ENCODE data around the gene DNPH1. TPM values are rescaled to one million over a fixed set of nuclear protein-coding genes. Genes with fewer than 3 reads are reported as not detected.

The DNPH1 gene
- total and polyA plus RNA-seq, 10 of the 15 experiments (the other 5 are each of a cell fraction or from before 2014, with no cell fraction given), result 7.0 to 136 (median 67.7) TPM

GRCh38 chr6:43271103-43271815, 42.0 kb upstream of the DNPH1 start (continued):
- TF ChIP-seq USF1 (IDR thresholded peaks at IDR 0.05; ENCODE audit: borderline replicate concordance, extremely low read length, insufficient read depth, low read depth, low read length), result peak; percentile 35
- no peak for TF ChIP-seq IKZF1 (conservative IDR thresholded peaks at IDR 0.05)
- 0 out of 2 replicates have a peak, but pooled peaks have one; percentile 36 for TF ChIP-seq SMARCA5 (IDR thresholded peaks at IDR 0.05)
- TF ChIP-seq ATF7 (IDR thresholded peaks at IDR 0.05; ENCODE audit: low read depth), result no peak
- no peak for TF ChIP-seq LARP7 (IDR thresholded peaks at IDR 0.05)
- no peak for TF ChIP-seq BCLAF1 (IDR thresholded peaks at IDR 0.05)
- no peak for TF ChIP-seq IRF4 (IDR thresholded peaks at IDR 0.05; ENCODE audit: low read depth, low read length)
- peak; percentile 84 for TF ChIP-seq MEF2B (IDR thresholded peaks at IDR 0.05; ENCODE audit: partially characterized antibody, poor library complexity, severe bottlenecking)
- 0 out of 2 replicates have a peak, but pooled peaks have one; percentile 21 for TF ChIP-seq MAX (IDR thresholded peaks at IDR 0.05; ENCODE audit: low read depth, low read length)
- TF ChIP-seq ZNF687 (IDR thresholded peaks at IDR 0.05), result peak; percentile 44; the same call in 1 of the 2 replicates
- no peak for TF ChIP-seq SMC3 (IDR thresholded peaks at IDR 0.05; ENCODE audit: borderline replicate concordance, low read length)
- no peak for TF ChIP-seq NR2C1 (IDR thresholded peaks at IDR 0.05)
- TF ChIP-seq MYC (IDR thresholded peaks at IDR 0.05; ENCODE audit: insufficient read depth, insufficient read length, insufficient replicate concordance, low read length, severe bottlenecking), result no peak
- no peak for TF ChIP-seq ATF2 (IDR thresholded peaks at IDR 0.05; ENCODE audit: low read length)
- TF ChIP-seq BHLHE40 (IDR thresholded peaks at IDR 0.05; ENCODE audit: borderline replicate concordance in 1 of 2, low read depth in 2 of 2, low read length in 1 of 2), result peak; percentile 95 to 96
- TF ChIP-seq RELB (IDR thresholded peaks at IDR 0.05; ENCODE audit: low read depth), result peak; percentile 9; the same call in 1 of the 2 replicates
- no peak for TF ChIP-seq NR2C2 (IDR thresholded peaks at IDR 0.05; ENCODE audit: borderline replicate concordance, control insufficient read depth, insufficient read length, low read depth)
